ENCODE results near the gene HIRA.

Gene HIRA

DNA sequence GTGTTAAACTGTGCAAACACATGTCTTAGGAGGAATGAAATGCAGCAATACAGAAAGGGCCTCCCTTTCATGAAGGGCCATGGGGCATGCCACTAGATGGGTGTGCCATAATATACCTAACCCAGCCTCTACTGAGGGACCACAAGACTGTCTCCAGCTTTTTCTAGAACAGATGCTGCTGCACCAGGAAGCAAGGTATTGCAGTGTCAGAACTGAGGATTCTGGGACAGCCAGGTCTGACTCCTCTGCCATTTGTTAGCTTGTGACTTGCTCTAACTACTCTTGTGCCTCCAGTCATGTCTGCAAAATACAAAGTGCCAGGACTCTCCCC, 53.2 kb downstream of the HIRA start:
- no peak for TF ChIP-seq EZH2phosphoT487 (IDR thresholded peaks at IDR 0.05; ENCODE audit: borderline replicate concordance, low read length)
- TF ChIP-seq, protein P1, sequence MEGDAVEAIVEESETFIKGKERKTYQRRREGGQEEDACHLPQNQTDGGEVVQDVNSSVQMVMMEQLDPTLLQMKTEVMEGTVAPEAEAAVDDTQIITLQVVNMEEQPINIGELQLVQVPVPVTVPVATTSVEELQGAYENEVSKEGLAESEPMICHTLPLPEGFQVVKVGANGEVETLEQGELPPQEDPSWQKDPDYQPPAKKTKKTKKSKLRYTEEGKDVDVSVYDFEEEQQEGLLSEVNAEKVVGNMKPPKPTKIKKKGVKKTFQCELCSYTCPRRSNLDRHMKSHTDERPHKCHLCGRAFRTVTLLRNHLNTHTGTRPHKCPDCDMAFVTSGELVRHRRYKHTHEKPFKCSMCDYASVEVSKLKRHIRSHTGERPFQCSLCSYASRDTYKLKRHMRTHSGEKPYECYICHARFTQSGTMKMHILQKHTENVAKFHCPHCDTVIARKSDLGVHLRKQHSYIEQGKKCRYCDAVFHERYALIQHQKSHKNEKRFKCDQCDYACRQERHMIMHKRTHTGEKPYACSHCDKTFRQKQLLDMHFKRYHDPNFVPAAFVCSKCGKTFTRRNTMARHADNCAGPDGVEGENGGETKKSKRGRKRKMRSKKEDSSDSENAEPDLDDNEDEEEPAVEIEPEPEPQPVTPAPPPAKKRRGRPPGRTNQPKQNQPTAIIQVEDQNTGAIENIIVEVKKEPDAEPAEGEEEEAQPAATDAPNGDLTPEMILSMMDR (IDR thresholded peaks at IDR 0.05; ENCODE audit: low read depth, low read length, poor library complexity, severe bottlenecking), result no peak
- Histone ChIP-seq H3K4me1 (ENCODE audit: control insufficient read depth, low read length) (no peaks in the 10 kb centered on the region), H3K4me3 (ENCODE audit: low read length) (no peak overlapping the region), H3K79me2 (ENCODE audit: control insufficient read depth, low read length) (no peaks in the 10 kb centered on the region), H3K9me2 (replicated peaks; ENCODE audit: control insufficient read depth, low read length) (no peaks in the 10 kb centered on the region), H3K27me3 (ENCODE audit: control insufficient read depth, low read length) (no peaks in the 10 kb centered on the region), H3K9me3 (ENCODE audit: control insufficient read depth, insufficient read depth, low read length) (no peaks in the 10 kb centered on the region), H3F3A (ENCODE audit: control insufficient read depth, insufficient read depth) (no peaks in the 10 kb centered on the region), H3K27ac (ENCODE audit: low read depth, low read length) (no peak overlapping the region), H4K20me1 (ENCODE audit: control insufficient read depth, insufficient read depth, low read depth, low read length) (no peaks in the 10 kb centered on the region), H3K36me3 (ENCODE audit: control insufficient read depth, low read length) (peaks cover 80% of the 10 kb centered on the region), H3K4me2 (ENCODE audit: low read length) (no peak overlapping the region)

DNA sequence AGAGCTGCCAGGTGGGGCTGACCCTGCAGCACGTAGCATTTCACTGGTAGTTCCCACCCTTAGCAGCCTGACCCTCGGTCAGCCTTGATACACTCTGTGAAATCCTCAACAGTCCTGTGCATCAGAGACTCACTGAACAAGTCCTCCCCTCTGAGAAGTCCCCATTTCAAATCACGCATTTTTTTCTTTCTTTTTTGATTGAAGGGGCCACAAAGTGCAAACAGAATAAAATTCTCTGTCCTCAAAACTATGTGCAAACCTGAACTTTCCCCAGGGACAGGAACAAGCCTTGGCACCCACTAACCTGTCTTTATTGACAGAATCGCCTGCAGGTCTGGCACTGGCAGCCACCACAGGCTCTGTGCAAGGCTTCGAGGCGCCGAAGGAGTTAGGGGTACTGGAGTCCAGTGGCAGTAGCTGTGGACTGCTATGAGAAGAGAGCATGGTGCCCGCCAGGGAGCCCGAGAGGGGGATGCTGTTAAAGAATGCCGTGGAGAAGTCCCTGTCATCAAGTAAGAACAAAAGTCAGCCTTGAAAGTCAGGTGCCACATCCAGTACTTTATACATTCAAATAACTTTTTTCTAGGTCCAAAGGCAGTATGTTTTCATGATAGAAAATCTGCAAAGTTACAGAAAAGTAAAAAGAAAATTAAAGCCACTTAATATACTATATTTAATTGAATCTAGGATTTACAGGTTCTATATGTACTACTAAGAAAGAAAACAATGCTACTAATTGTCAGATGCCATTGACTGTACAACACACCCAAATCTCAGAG, 53.8 kb downstream of the HIRA start:
- H4K20me1 ChIP-seq (ENCODE audit: control insufficient read depth, insufficient read depth, low read depth, low read length), result no peaks in the 10 kb centered on the region
- no peak overlapping the region for H3K4me3 ChIP-seq (ENCODE audit: low read length)
- TF ChIP-seq, protein P1 (IDR thresholded peaks at IDR 0.05; ENCODE audit: low read depth, low read length, poor library complexity, severe bottlenecking), result no peak
- TF ChIP-seq EZH2phosphoT487 (IDR thresholded peaks at IDR 0.05; ENCODE audit: borderline replicate concordance, low read length), result no peak
- no peaks in the 10 kb centered on the region for H3K27me3 ChIP-seq (ENCODE audit: control insufficient read depth, low read length)
- H3K4me1 ChIP-seq (ENCODE audit: control insufficient read depth, low read length), result no peaks in the 10 kb centered on the region
- no peak overlapping the region for H3K4me2 ChIP-seq (ENCODE audit: low read length)
- H3K9me3 ChIP-seq (ENCODE audit: control insufficient read depth, insufficient read depth, low read length), result no peaks in the 10 kb centered on the region
- H3K9me2 ChIP-seq (replicated peaks; ENCODE audit: control insufficient read depth, low read length), result no peaks in the 10 kb centered on the region
- peaks cover 80% of the 10 kb centered on the region for H3K36me3 ChIP-seq (ENCODE audit: control insufficient read depth, low read length)
- H3F3A ChIP-seq (ENCODE audit: control insufficient read depth, insufficient read depth), result no peaks in the 10 kb centered on the region
- H3K79me2 ChIP-seq (ENCODE audit: control insufficient read depth, low read length), result no peaks in the 10 kb centered on the region
- no peak overlapping the region for H3K27ac ChIP-seq (ENCODE audit: low read depth, low read length)

DNA sequence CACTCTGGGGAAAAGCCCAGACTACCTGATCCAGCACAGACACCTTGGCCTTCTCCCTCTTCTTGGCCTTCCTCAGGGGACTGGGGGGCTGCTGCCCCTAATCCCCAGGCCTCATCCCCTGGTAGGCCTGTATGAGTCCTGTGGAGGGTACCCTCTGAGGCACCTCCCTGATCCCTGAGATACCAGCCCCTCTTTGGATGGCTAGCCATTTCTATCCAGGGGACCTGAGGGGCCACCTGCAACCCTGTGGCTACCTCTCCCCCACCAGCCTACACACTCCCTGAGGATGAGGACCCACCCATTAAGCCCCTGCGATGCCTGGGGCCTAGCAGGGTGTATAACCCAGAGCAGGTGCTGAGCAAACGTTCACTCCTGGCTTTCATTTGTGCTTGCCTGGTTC, 54.6 kb downstream of the HIRA start:
- Histone ChIP-seq H3K27me3 (ENCODE audit: control insufficient read depth, low read length) (no peaks in the 10 kb centered on the region), H3K4me2 (ENCODE audit: low read length) (no peak overlapping the region), H3K79me2 (ENCODE audit: control insufficient read depth, low read length) (no peaks in the 10 kb centered on the region), H3K36me3 (ENCODE audit: control insufficient read depth, low read length) (peaks cover 77% of the 10 kb centered on the region), H4K20me1 (ENCODE audit: control insufficient read depth, insufficient read depth, low read depth, low read length) (no peaks in the 10 kb centered on the region), H3K9me3 (ENCODE audit: control insufficient read depth, insufficient read depth, low read length) (no peaks in the 10 kb centered on the region), H3K27ac (ENCODE audit: low read depth, low read length) (no peak overlapping the region), H3F3A (ENCODE audit: control insufficient read depth, insufficient read depth) (no peaks in the 10 kb centered on the region), H3K4me3 (ENCODE audit: low read length) (no peak overlapping the region), H3K4me1 (ENCODE audit: control insufficient read depth, low read length) (no peaks in the 10 kb centered on the region), H3K9me2 (replicated peaks; ENCODE audit: control insufficient read depth, low read length) (no peaks in the 10 kb centered on the region)
- TF ChIP-seq EZH2phosphoT487 (IDR thresholded peaks at IDR 0.05; ENCODE audit: borderline replicate concordance, low read length), result no peak
- TF ChIP-seq, protein P1 (IDR thresholded peaks at IDR 0.05; ENCODE audit: low read depth, low read length, poor library complexity, severe bottlenecking), result no peak

Data from DOHH2 (cell line).